H1 (cell line): Measurements from ENCODE around the gene GP1BB. TPM values are rescaled to one million over a fixed set of nuclear protein-coding genes. Genes with fewer than 3 reads are reported as not detected.

ENCODE experiments used
- JUND ChIP-seq: IDR thresholded peaks from 2 replicates; pipeline ENCODE4 v1.6.1; 2011; ENCODE audit warnings: mild to moderate bottlenecking, improper control_type of control experiment, low read length
- SP4 ChIP-seq: IDR thresholded peaks from 2 replicates; pipeline ENCODE4 v1.6.1; 2012; ENCODE audit warnings: low read length, inconsistent platforms
- polyA plus RNA-seq, 7 experiments: library from polyadenylated mRNA; depleted of rRNA in 3 of 7; stranded (reverse) in 5 of 7; unstranded in 2 of 7; fragments of >200 nt in 5 of 7; fragments of 200-250 nt in 2 of 7; gene quantifications; 1 replicate in 5 of 7; 2 replicates in 1 of 7; 4 replicates in 1 of 7; pipeline versions ENCODE4 v1.2.1 to v1.2.3, GENCODE V29; 2011 to 2013; ENCODE audit warnings: missing spikeins in 2 of 7, mixed read lengths in 2 of 7
- total RNA-seq: library from RNA; stranded (reverse); fragmentation: NEBNext Ultra II Directional; extraction: Animal tissue kit (Norgen Biotek cat#: 25700); gene quantifications from 2 replicates; pipeline ENCODE4 v1.2.1, GENCODE V29; 2021
- TF ChIP-seq, protein P1 (sequence below): IDR thresholded peaks from 2 replicates; pipeline ENCODE4 v1.6.1; 2011; ENCODE audit warnings: low read depth, mild to moderate bottlenecking, low read length; ENCODE audit not compliant: insufficient read depth
- TF ChIP-seq, protein P2 (sequence below): IDR thresholded peaks from 2 replicates; pipeline ENCODE4 v1.6.1; 2011; ENCODE audit warnings: low read length, improper control_type of control experiment

The GP1BB gene
- total and polyA plus RNA-seq, 2 of the 8 experiments (the other 6 are each of a cell fraction or from before 2014, with no cell fraction given): 0.36 TPM; not detected in 1

DNA sequence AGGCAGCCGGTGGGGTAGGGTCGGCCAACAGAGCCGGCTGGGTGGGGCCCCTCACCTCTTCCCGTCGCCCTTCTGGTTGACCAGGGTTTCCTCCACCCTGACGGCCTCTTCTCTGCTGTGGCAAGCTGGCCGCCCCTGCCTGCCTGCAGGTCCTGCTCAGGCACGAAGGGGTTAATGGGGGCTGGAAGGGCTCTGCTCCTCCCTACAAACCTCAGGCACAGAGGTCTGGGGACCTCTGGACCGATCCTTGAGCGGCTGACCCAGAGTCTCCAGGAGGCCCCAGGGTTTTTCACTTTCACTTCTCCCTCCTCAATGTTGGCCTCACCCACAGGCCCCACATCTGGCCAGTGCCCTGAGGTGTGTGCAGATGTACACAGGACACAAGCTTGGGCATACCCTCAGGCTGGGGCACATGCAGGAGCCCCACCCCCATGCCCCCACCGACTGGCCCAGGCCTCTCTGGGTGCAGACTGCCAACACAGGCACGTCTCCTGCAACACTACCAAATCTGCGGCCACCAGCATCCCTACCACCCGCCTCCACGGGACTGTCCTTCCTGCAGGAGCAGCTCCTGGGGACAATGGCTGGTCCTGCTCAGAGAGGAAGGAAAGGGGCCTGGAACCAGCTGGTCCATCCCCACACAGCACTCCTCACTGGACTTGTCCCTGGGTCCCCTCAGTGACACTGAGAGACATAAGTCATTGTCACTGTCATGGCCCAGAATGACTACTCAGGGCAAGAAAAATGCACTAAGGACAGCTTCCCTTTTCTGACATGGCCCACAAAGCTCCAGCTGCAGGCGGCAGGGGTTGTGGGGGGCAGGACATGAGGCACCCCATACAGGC, 34.0 kb downstream of the GP1BB start (continued):
- TF ChIP-seq SP4: no peak
- TF ChIP-seq, protein P1, sequence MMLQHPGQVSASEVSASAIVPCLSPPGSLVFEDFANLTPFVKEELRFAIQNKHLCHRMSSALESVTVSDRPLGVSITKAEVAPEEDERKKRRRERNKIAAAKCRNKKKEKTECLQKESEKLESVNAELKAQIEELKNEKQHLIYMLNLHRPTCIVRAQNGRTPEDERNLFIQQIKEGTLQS: no peak
- TF ChIP-seq, protein P2, sequence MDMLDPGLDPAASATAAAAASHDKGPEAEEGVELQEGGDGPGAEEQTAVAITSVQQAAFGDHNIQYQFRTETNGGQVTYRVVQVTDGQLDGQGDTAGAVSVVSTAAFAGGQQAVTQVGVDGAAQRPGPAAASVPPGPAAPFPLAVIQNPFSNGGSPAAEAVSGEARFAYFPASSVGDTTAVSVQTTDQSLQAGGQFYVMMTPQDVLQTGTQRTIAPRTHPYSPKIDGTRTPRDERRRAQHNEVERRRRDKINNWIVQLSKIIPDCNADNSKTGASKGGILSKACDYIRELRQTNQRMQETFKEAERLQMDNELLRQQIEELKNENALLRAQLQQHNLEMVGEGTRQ: no peak
- TF ChIP-seq JUND: no peak
